Measurements from ENCODE around the gene KLF16. TPM values are rescaled to one million over a fixed set of nuclear protein-coding genes. Genes with fewer than 3 reads are reported as not detected.

The KLF16 gene
- 3.9 and 4.7 TPM in 2 replicates for total RNA-seq

DNA sequence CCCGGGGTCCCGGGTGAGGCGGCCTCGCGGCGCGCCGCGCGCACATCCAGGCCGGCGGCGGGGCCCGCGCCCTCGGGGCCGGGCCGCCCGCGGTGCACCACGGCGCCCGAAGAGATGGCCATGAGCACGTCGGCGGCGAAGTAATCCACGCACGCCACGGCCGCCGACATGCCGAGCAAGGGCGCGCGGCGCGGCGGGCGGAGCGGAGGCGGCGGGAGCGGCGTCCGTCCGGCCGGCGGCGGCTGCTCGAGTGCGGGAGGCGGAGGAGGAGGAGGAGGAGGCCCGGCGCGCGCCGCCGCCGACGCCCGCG, at the start of gene KLF16:
Gene KLF16, minus strand, starts transcription at position 252 of the 310 bp plus-strand sequence. Its CDS starts 82 bp downstream, at position 170.

DNA sequence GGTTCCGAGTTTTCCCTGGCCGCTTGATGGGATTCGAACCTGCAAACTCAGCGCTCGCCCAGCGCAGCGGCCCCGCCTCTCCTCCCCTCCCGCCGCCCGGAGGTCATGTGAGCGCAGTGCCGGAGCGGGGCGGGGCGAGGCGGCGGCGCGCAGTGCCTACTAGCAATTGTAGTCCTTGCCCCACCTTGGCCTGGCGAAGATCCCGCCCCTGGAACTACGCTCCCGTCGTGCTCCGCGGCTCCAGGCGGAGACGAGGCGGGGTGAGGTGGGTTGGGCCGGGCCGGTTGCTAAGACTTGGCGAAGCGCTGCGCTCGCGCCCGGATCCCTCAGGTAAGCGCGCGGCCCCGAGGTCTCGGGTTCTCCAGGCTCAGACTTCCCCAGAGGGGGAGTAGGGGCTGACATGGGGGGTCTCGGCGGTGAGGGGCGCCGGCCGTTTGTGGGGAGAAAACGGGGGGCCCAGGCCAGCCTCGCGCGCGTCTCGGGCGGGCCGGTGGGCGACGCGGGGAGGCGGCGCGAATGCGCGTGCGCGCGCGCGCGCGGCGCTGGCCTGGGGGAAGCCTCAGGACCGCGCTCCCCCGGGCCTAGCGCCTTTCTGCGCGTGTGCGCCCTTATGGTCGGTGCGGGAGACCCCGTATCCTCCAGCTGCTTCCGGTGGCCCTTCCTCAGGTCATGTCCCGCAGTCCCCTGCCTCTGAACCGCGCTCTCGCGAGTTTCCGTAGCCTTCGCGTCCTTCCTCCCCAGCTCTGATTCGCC, 41.9 kb upstream of the KLF16 start, which contains the start of the genes ADAT3 and SCAMP4:
Gene ADAT3, plus strand, starts transcription at position 290 of the 753 bp plus-strand sequence. CDS start 6,649 bp downstream, outside the sequence.
Gene SCAMP4, plus strand, starts transcription at position 290 of the 753 bp plus-strand sequence. CDS start 9,621 bp downstream, outside the sequence.

GRCh38 chr19:1885398-1886119, 22.2 kb upstream of the KLF16 start, which contains the start of gene ABHD17A:
Gene ABHD17A (minus strand): TSS chr19:1885496. CDS start chr19:1881566, 3,930 bp downstream.

DNA sequence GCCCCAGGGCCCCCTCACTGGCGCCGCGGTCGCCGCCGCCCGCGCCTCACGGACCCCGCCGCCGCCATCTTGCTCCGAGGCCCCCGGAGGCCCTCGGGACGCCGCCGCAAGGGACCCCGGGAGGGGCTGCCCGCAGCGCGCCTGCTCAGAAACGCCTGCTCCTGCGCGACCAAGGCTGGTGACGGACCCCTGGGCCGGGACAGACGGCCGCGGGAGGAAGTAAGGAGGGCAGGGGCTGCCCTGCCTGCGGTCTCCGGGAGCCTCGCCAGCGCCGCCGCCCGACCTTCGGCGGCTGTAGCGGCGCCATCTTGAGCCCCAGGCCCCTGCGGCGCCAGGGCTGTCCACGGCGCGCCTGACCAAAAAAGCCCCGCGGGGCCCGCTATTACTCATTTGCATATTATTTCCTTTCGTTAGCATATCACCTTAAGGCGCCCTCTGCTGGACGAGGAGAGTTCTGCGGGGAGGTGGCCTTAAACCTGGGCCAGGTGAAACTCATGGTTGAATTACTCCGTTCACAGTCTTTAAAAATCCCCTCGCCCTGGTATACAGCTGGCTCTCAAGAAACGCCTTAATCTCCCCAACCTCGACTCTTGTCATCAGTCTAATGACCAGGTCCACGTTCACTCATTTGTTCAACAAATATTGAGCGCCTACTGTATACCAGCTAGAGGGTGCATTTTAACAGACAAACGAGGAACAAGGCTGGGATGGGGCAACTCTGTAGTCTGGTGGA, 14.8 kb downstream of the KLF16 start, which contains the start of gene REXO1:
Gene REXO1, minus strand, starts transcription at position 85 of the 733 bp plus-strand sequence. CDS start 125 bp downstream, outside the sequence.

GRCh38 chr19:1811942-1812425, 51.4 kb downstream of the KLF16 start, which contains the start of gene ATP8B3:
Gene ATP8B3 (minus strand): TSS chr19:1812276. CDS start chr19:1811736, 540 bp downstream.

Other genes starting within 250 kb of the KLF16 start
- 44.1 and 52.1 TPM in 2 replicates for gene TCF3, start 211.0 kb downstream of the KLF16 start, total RNA-seq
- not detected in 2 replicates for gene ONECUT3, start 110.1 kb downstream of the KLF16 start, total RNA-seq
- 0.43 and 0.52 TPM in 2 replicates for gene ATP8B3, start 51.3 kb downstream of the KLF16 start, total RNA-seq
- gene REXO1, start 15.1 kb downstream of the KLF16 start, total RNA-seq, result 4.3 and 4.9 TPM in 2 replicates
- gene ABHD17A, start 21.9 kb upstream of the KLF16 start, total RNA-seq, result 72.7 and 84.0 TPM in 2 replicates
- 1.9 and 2.0 TPM in 2 replicates for gene ADAT3, start 41.8 kb upstream of the KLF16 start, total RNA-seq
- 20.4 and 21.9 TPM in 2 replicates for gene SCAMP4, start 41.8 kb upstream of the KLF16 start, total RNA-seq
- gene CSNK1G2, start 77.6 kb upstream of the KLF16 start, total RNA-seq, result 49.6 and 55.8 TPM in 2 replicates
- gene BTBD2, start 152.1 kb upstream of the KLF16 start, total RNA-seq, result 29.8 and 40.8 TPM in 2 replicates
- gene MKNK2, start 187.7 kb upstream of the KLF16 start, total RNA-seq, result 75.1 and 110 TPM in 2 replicates
- 14.1 and 20.4 TPM in 2 replicates for gene MOB3A, start 232.7 kb upstream of the KLF16 start, total RNA-seq
- 0.95 and 1.4 TPM in 2 replicates for gene IZUMO4, start 233.3 kb upstream of the KLF16 start, total RNA-seq